ENCODE results near the gene ADARB1.

ADARB1 gene

DNA sequence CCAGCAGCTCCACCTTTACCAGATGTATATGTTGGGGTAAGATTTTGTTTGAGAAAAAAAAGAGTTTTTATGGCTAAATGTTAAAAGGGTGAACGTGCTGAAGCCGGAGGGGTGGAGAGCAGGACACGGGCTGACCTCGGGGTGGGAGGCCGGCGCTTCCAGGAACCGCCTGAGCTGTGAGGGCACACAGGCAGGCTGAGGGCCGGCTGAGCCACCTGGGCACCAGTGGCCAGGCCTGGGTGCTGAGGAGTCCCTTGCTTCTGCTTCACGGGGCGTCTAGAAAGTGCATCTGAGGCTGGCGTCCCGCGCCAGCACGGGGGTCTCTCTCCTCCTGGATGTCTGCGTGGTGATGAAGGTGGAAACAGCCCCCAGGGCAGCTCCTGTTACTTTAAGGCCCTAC lies 33.6 kb upstream of the ADARB1 start:
- ATAC-seq (ENCODE audit: low read depth) (no peak), DNase-seq (ENCODE audit: low spot score) (no peak)
- H3K4me3 ChIP-seq (ENCODE audit: severe bottlenecking): no peak overlapping the region
- H3K27ac ChIP-seq (ENCODE audit: poor library complexity, severe bottlenecking): no peak overlapping the region
- H3K9me3 ChIP-seq (ENCODE audit: severe bottlenecking): no peaks in the 10 kb centered on the region
- TF ChIP-seq, protein P1, sequence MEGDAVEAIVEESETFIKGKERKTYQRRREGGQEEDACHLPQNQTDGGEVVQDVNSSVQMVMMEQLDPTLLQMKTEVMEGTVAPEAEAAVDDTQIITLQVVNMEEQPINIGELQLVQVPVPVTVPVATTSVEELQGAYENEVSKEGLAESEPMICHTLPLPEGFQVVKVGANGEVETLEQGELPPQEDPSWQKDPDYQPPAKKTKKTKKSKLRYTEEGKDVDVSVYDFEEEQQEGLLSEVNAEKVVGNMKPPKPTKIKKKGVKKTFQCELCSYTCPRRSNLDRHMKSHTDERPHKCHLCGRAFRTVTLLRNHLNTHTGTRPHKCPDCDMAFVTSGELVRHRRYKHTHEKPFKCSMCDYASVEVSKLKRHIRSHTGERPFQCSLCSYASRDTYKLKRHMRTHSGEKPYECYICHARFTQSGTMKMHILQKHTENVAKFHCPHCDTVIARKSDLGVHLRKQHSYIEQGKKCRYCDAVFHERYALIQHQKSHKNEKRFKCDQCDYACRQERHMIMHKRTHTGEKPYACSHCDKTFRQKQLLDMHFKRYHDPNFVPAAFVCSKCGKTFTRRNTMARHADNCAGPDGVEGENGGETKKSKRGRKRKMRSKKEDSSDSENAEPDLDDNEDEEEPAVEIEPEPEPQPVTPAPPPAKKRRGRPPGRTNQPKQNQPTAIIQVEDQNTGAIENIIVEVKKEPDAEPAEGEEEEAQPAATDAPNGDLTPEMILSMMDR (IDR thresholded peaks at IDR 0.05; ENCODE audit: poor library complexity, severe bottlenecking): no peak
- no peaks in the 10 kb centered on the region for H3K27me3 ChIP-seq (ENCODE audit: insufficient read depth, poor library complexity, severe bottlenecking)
- no peaks in the 10 kb centered on the region for H3K4me1 ChIP-seq (ENCODE audit: insufficient read depth, poor library complexity, severe bottlenecking)
- H3K36me3 ChIP-seq (ENCODE audit: low read depth): no peaks in the 10 kb centered on the region

DNA sequence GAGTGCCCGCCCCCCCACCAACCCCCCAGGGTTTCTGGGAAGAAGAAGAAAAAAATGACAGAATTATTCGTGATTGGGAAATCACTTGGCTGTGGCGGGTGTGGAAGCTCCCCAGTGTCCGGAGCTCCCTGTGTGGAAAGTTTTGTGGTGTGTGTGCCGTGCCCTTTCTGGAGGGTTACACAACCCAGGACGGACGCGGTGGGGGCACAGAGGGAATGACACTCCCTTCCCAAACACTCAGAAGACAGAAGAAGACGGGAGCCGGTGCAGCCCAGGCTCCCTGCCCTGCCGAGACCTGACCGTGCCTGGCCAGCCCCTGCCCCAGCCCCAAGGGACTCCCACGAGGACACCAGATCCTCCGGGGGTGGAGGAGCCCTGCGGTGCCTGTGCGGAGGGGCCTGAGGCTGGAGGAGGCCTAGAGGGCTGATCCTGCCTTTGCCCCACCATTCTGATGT lies 33.0 kb upstream of the ADARB1 start:
- Histone ChIP-seq H3K36me3 (ENCODE audit: low read depth) (no peaks in the 10 kb centered on the region), H3K9me3 (ENCODE audit: severe bottlenecking) (no peaks in the 10 kb centered on the region), H3K4me1 (ENCODE audit: insufficient read depth, poor library complexity, severe bottlenecking) (no peaks in the 10 kb centered on the region), H3K27me3 (ENCODE audit: insufficient read depth, poor library complexity, severe bottlenecking) (no peaks in the 10 kb centered on the region), H3K27ac (ENCODE audit: poor library complexity, severe bottlenecking) (no peak overlapping the region), H3K4me3 (ENCODE audit: severe bottlenecking) (no peak overlapping the region)
- ATAC-seq (ENCODE audit: low read depth) (no peak; the same call in 2 of the 3 replicates), DNase-seq (ENCODE audit: low spot score) (no peak)
- TF ChIP-seq, protein P1 (IDR thresholded peaks at IDR 0.05; ENCODE audit: poor library complexity, severe bottlenecking): no peak

DNA sequence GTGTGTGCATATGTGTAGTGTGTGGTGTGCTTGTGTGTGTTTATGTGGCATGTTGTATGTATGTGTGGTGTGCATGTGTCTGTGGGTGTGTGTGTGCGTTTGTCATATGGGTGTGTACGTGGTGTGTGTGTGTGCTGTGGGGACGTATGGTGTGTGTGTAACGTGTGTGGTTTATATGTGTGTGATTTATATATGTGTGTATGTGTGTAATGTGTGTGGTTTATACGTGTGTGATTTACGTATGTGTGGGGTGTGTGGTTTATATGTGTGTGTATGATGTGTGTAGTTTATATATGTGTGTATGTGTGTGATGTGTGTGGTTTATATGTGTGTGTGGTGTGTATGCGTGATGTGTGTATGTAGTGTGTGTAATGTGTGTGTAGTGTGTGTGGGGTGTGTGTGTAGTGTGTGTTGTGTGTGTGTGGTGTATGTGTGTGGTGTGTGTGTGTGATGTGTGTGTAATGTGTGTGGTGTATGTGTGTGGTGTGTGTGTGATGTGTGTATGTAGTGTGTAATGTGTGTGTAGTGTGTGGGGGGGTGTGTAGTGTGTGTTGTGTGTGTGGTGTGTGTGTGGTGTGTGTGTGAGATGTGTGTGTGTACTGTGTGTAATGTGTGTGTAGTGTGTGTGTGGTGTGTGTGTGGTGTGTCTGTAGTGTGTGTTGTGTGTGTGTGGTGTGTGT lies 32.3 kb upstream of the ADARB1 start:
- Histone ChIP-seq H3K4me3 (ENCODE audit: severe bottlenecking) (no peak overlapping the region), H3K36me3 (ENCODE audit: low read depth) (no peaks in the 10 kb centered on the region), H3K27me3 (ENCODE audit: insufficient read depth, poor library complexity, severe bottlenecking) (no peaks in the 10 kb centered on the region), H3K4me1 (ENCODE audit: insufficient read depth, poor library complexity, severe bottlenecking) (no peaks in the 10 kb centered on the region), H3K9me3 (ENCODE audit: severe bottlenecking) (peaks cover 1% of the 10 kb centered on the region), H3K27ac (ENCODE audit: poor library complexity, severe bottlenecking) (no peak overlapping the region)
- TF ChIP-seq, protein P1 (IDR thresholded peaks at IDR 0.05; ENCODE audit: poor library complexity, severe bottlenecking): no peak
- DNase-seq (ENCODE audit: low spot score): no peak
- ATAC-seq (ENCODE audit: low read depth): no peak

DNA sequence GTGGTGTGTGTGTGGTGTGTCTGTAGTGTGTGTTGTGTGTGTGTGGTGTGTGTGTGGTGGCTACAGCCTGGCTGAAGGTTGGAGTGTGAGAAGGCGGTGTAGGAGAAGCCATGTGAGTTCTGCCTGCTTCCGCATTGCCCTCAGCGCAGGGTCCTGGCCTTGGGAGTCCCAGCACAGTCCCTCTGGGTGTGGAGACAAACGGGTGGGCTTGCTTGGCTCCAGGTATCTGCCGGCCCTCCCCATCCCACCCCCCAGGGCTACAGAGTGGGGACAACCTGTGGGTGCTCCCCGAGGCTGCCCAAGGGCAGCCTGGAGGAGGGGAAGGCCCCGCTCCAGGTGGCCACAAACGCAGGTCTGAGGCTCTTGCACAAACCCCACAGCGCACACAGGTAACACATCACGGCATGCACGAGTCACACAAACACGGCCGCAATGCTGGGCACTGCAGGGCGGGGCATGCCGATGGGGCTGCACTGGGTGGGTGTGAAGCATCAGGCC lies 31.7 kb upstream of the ADARB1 start:
- DNase-seq (ENCODE audit: low spot score) (no peak), ATAC-seq (ENCODE audit: low read depth) (no peak)
- TF ChIP-seq, protein P1 (IDR thresholded peaks at IDR 0.05; ENCODE audit: poor library complexity, severe bottlenecking): no peak
- Histone ChIP-seq H3K9me3 (ENCODE audit: severe bottlenecking) (peaks cover 7% of the 10 kb centered on the region), H3K27ac (ENCODE audit: poor library complexity, severe bottlenecking) (no peak overlapping the region), H3K27me3 (ENCODE audit: insufficient read depth, poor library complexity, severe bottlenecking) (no peaks in the 10 kb centered on the region), H3K4me3 (ENCODE audit: severe bottlenecking) (no peak overlapping the region), H3K36me3 (ENCODE audit: low read depth) (no peaks in the 10 kb centered on the region), H3K4me1 (ENCODE audit: insufficient read depth, poor library complexity, severe bottlenecking) (no peaks in the 10 kb centered on the region)

DNA sequence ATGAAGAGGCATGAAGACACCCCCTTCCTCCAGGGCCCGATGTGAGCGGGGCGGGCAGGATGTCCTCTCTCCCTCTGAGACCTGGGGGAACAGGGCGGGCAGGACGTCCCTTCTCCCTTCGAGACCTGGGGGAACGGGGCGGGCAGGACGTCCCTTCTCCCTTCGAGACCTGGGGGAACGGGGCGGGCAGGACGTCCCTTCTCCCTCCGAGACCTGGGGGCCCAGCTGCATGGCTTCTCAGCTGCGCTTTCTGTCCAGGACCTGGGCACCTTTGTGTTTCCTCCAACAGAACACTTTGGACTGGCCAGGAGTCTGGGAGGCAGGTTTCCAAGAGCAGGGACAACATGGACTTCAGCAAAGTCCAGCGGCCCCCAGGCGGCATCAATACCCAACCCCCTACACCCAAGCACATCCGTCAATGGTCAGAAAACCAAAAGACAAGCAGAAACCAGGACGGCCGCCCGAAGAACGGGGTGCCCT lies 30.8 kb upstream of the ADARB1 start:
- H3K27me3 ChIP-seq (ENCODE audit: insufficient read depth, poor library complexity, severe bottlenecking): no peaks in the 10 kb centered on the region
- no peaks in the 10 kb centered on the region for H3K36me3 ChIP-seq (ENCODE audit: low read depth)
- H3K4me1 ChIP-seq (ENCODE audit: insufficient read depth, poor library complexity, severe bottlenecking): no peaks in the 10 kb centered on the region
- no peak overlapping the region for H3K4me3 ChIP-seq (ENCODE audit: severe bottlenecking)
- ATAC-seq (ENCODE audit: low read depth) (no peak), DNase-seq (ENCODE audit: low spot score) (no peak)
- TF ChIP-seq, protein P1 (IDR thresholded peaks at IDR 0.05; ENCODE audit: poor library complexity, severe bottlenecking): no peak
- no peak overlapping the region for H3K27ac ChIP-seq (ENCODE audit: poor library complexity, severe bottlenecking)
- peaks cover 7% of the 10 kb centered on the region for H3K9me3 ChIP-seq (ENCODE audit: severe bottlenecking)

All from RWPE2 (cell line).